Lower leg skin (tissue), 4 donors: Measurements from ENCODE around the gene RCBTB2. TPM values are rescaled to one million over a fixed set of nuclear protein-coding genes. Genes with fewer than 3 reads are reported as not detected.
"Not testable (repeated sequence)": the region's sequence is repeated elsewhere in the genome, so short reads cannot be mapped to it uniquely, and the experiment has no call there.

Experiments used
- DNase-seq, 2 donors: peaks; one replicate each; pipeline ENCODE4 v3.0.0-alpha.2; 2019; ENCODE audit warnings: low spot score in 2 of 2
- H3K4me3 ChIP-seq: fragments of 200-600 bp; sonication (generic); 2 replicates; pipeline ENCODE4 v1.5.1; 2017; ENCODE audit warnings: mild to moderate bottlenecking, low read depth; ENCODE audit not compliant: poor library complexity, severe bottlenecking
- CTCF ChIP-seq, 3 donors: fragments of 450-650 bp; IDR thresholded peaks; one replicate each; pipeline ENCODE4 v1.5.1; 2016; ENCODE audit warnings: antibody characterized with exemption in 3 of 3, mild to moderate bottlenecking in 3 of 3, moderate library complexity in 2 of 3
- POLR2A ChIP-seq, 2 donors: fragments of 450-650 bp; IDR thresholded peaks; one replicate each; pipeline ENCODE4 v1.6.1; 2016 to 2017; ENCODE audit warnings: antibody characterized with exemption in 2 of 2, mild to moderate bottlenecking in 1 of 2, moderate library complexity in 1 of 2
- WGBS, 2 donors: methylation state at CpG; one replicate each; pipeline ENCODE4 v1.1.5; 2018; 5-methylcytosine and 5-hydroxymethylcytosine counted together
- intact Hi-C: fragments of 100-400 bp; cut with DNase I; formaldehyde crosslinking; loops from one replicate; pipeline ENCODE4 v1.15.0; 2023; ENCODE audit warnings: low total_unique reads
- total RNA-seq, 4 donors: library from RNA; depleted of rRNA; stranded (reverse); fragments of >200 nt; gene quantifications; one replicate each; pipeline ENCODE4 v1.1.0, GENCODE V29; 2016

RCBTB2 gene
- total RNA-seq, 4 donors from 2014 or later, result 3.5 to 6.7 (median 3.9) TPM

- H3K4me3 ChIP-seq, result no peak overlapping the region
- DNase-seq, result no peak
- intact Hi-C loops, result no loop called here
- TF ChIP-seq CTCF (IDR thresholded peaks at IDR 0.05) (no peak), POLR2A (IDR thresholded peaks at IDR 0.05) (no peak)
- WGBS, 2 donors, result 93 to 96% methylated on average over 2 of the region's 2 CpGs
Observed at GRCh38 chr13:48475230-48475629, 57.6 kb downstream of the RCBTB2 start.

- DNase-seq, result peak in 1 of 2 donors; percentile 72
- H3K4me3 ChIP-seq, result no peak overlapping the region
- TF ChIP-seq CTCF (IDR thresholded peaks at IDR 0.05) (no peak), POLR2A (IDR thresholded peaks at IDR 0.05) (no peak)
- 92% methylated on average over 26 to 27 of the region's 28 CpGs for WGBS, 2 donors
- intact Hi-C loops, result no loop called here
Observed at GRCh38 chr13:48457578-48458242, 75.2 kb downstream of the RCBTB2 start.

DNA sequence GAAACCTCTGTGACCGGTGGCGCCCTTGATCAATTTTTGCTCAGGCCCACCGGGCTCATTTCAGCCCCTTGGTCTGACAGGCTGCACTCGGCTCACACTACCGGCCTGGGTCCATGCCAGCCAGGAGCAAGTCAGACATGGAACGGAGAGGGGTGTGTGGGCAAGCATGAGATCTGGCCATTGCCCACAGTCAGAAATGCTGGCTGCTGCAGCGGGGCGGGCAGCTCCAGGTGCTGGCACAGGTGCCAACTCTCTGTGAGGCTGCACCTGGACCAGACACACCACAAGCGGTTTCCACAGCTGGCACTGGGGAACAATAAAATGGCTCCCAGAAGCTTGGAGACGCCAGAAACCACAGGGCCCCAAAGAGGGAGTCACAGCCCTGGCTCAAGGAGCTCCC is 76.3 kb downstream of the RCBTB2 start:
- DNase-seq, result no peak
- no peak overlapping the region for H3K4me3 ChIP-seq
- 94 to 97% methylated on average over 10 of the region's 10 CpGs for WGBS, 2 donors
- TF ChIP-seq CTCF (IDR thresholded peaks at IDR 0.05) (no peak), POLR2A (IDR thresholded peaks at IDR 0.05) (no peak)
- intact Hi-C loops, result no loop called here

GRCh38 chr13:48451196-48451595 is 81.7 kb downstream of the RCBTB2 start:
- H3K4me3 ChIP-seq, DNase-seq, intact Hi-C loops: not testable (repeated sequence)

DNA sequence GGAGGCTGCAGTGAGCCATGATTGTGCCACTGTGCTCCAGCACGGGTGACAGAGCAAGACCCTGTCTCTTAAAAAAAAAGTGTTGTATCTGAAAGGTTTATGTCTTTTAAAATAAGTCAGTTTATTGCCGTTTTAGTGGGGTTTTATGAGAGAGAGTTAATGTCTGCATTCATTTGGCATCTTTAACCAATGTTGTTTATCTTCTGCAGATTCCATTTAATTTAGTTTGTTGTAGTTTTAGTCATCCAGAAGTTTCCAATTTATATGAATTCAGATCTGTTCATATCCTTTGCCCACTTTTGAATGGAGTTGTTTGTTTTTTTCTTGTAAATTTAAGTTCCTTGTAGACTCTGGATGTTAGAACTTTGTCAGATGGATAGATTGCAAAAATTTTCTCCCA is 83.2 kb downstream of the RCBTB2 start:
- no peak for DNase-seq
- WGBS, 2 donors, result 72 to 74% methylated on average over 2 of the region's 2 CpGs
- TF ChIP-seq POLR2A (IDR thresholded peaks at IDR 0.05) (no peak), CTCF (IDR thresholded peaks at IDR 0.05) (no peak)
- intact Hi-C loops, result no loop called here
- no peak overlapping the region for H3K4me3 ChIP-seq

DNA sequence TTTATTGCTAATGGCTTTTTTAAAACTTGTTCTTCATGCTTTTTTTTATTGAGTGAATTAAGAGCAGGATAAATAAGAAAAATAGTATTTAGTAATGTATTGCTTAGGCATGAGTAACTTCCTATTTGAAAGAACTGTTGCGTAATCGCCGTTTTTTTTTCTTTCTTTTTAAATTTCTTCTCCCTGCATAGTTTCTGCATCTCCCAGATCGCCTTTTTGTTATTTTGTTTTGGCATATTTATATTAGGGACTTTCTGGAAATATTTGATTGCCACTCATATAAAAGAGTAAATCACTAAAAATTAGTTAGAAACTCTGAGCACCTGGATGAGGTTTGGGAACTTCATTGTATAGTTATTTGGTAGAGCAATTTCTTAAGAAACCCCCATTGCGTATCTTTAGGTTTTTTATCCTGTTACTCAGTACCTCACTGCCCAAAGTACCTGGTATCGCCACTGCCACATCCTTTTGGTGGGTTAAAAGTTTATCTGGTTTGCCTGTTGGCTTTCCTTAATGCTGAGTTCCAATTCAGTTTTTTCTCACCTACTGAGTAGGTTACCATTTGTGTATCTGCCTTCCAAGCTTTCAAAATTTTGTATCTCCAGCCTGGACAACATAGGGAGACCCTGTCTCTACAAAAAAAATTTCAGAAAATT is 83.8 kb downstream of the RCBTB2 start:
- intact Hi-C loops, result no loop called here
- TF ChIP-seq CTCF (IDR thresholded peaks at IDR 0.05), result no peak
- TF ChIP-seq POLR2A (IDR thresholded peaks at IDR 0.05), result no peak
- WGBS, 2 donors, result 23 to 36% methylated on average over 6 of the region's 6 CpGs
- no peak overlapping the region for H3K4me3 ChIP-seq
- DNase-seq, result no peak
